Stimulated activated CD8-positive, alpha-beta memory T cell treated with anti-CD3 and anti-CD28 coated beads, Interleukin-7, amount 100 ng/mL, for 4 hours (primary cell): Measurements from ENCODE around the gene ANKH.

Source experiments
- DNase-seq, 2 donors: peaks; one replicate each; pipeline ENCODE4 v3.0.0-alpha.2; 2020; ENCODE audit warnings: low read depth in 2 of 2

The ANKH gene

DNA sequence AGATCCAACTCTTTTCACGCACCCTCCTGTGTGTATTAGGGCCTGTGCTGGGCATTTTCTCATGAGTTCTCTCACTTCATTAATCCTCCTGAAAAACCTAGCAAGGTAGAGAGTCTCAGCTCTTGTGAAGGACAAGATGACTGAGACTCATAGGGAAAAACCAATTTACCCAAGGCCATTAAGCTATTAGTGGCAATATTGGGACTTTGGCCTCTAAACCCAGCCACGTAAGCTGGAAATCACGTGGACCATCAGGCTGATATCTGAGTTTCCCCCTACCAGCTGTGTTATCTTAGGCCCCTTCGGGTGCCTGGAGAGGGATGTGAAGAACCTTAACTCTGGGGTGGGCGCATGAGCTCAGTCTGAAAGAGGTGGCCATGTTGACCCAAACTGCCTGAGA, 80.7 kb downstream of the ANKH start:
- DNase-seq: no peak

GRCh38 chr5:14790220-14790619, 81.4 kb downstream of the ANKH start:
- DNase-seq: no peak

- no peak for DNase-seq
These were observed 83.6 kb downstream of the ANKH start for GRCh38 chr5:14787801-14788579.

DNA sequence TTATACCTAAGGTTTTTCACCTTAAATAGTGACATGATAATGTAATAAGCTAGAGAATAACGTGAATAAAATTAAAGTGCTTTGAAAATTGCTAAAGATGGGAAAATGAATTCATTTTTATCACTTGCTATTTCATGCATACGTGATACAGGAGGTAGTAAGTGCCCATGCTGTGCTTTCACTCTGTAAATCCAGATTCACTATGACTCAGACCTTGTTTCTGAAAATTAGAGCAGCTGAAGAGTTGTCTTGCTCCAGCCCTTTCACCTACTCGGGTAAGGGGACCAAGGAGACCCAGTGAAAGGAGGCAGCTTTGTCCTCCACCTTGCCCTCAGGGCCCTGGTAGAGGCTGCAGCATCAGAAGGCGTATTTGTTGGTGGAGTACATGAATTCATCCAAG, 87.9 kb downstream of the ANKH start:
- no peak for DNase-seq

DNA sequence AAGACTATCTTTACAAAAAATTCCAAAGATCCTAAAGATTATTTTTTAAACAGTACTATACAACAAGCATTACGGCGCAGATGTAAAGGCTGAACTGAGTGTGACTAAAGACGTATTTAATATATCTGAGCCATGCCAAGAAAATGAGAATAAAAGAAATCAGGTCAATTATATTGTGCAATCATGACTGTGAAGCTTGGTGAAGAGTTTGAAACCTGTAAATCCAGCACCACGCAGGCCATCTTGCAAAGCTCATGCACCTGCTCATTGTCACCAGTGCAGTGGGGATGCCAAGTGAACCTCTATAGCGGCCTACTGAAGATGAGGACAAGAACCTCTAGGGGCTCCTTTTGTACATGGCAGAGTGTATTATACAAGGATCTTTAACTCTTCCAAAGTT, 89.0 kb downstream of the ANKH start:
- no peak for DNase-seq

- no peak for DNase-seq
These were observed 90.5 kb downstream of the ANKH start for GRCh38 chr5:14781106-14781505.

GRCh38 chr5:14779975-14780374, 91.6 kb downstream of the ANKH start:
- no peak for DNase-seq

GRCh38 chr5:14778792-14779070, 92.8 kb downstream of the ANKH start:
- no peak for DNase-seq

DNA sequence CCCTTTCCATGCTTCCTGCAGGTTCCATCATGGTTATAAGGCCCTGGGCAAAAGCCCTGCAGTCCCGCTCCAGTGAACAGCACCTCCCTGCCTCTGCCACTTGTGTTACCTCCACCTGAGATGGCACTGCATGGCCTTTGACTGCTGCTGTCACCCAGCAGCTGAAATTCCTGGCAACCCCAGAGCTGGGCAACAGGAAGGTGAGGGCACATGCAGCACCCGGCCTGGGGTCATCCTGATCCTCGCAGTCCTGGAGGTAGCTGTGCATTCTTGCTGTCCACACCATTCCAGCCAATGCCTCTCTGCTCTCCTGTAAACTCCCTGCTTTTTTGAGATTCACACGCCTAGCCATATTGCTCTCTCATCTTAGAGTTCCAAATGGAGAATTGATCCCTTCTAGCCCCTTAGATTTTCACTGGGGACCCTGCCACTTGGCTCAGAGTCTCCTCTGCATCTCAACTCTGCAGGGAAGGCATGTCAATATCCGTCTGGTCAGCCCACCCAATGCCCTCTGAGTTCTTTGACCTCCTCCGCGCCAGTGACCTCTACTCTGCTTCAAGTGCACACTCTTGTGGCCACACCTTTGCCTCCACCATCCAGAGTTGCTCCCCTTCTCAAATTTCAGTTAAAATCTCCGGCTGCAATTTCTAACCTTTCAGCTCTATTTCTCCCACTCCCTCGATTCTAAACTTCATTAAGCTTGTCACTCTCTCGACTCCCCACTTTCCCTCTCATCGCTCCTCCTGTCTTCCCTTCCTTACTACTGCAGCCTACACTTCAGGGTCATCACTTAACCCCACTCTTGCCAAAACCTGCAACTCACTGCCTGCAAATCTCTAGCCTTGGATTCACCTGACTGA, 93.4 kb downstream of the ANKH start:
- DNase-seq: no peak

- no peak for DNase-seq
These were observed 94.4 kb downstream of the ANKH start for GRCh38 chr5:14777187-14777586.

DNA sequence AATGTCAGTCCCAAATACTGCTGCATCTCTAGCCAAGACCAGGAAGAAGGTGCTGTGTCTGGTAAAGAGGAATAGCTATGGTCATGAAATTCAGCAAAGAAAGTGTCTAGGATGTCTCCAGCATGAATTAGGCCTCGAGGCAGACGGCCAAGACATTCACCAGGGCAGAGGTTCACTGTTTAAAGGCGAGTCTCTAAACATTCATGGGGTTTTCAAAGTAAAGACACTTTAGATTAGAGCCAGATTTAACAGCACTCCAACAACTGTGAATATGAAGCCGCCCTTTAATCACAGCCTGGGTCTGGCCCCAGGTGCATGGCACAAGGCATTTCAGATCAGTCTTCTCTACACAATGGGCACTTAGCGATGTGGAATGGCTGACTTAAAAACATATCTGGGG, 95.0 kb downstream of the ANKH start:
- no peak for DNase-seq

GRCh38 chr5:14775857-14776256, 95.7 kb downstream of the ANKH start:
- no peak for DNase-seq

DNA sequence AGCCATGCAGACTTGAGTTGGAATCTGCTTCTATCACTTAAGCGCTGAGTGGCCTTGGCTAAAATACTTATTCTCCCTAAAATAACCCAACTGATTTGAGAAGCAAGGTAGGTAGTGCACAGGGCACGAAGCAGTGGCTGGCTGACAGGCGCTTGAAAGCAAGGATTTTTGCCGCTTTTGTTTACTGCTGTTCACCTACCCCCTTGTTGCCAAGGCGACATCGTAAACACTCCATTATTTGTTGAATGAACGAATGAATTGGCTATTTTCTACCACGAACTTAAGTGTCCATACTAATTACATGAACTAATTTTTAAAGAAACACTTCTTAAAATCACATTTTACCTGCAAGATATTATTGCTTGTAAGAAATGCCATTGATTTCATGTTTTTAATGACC, 98.0 kb downstream of the ANKH start:
- DNase-seq: no peak

DNA sequence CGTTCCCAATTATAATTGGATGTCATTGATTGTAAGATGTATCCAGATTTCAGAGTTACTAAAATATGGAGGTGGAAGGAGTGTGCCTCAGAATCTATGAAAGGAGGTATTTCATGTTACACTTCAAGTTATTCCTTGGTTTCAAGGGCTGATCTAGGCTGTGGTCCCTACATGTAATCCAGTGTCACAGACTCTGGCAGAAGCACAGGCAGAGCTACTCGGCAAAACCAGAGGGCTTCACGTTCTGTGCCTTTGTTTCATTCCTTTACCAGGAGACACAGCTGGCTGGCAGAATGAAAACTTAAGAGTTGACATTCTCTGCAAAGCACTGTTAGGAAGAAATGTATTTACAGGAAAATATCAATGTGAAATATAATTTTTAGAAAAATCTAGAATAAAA, 99.6 kb downstream of the ANKH start:
- DNase-seq: no peak

- DNase-seq: no peak
These were observed 100.4 kb downstream of the ANKH start for GRCh38 chr5:14771189-14771588.

DNA sequence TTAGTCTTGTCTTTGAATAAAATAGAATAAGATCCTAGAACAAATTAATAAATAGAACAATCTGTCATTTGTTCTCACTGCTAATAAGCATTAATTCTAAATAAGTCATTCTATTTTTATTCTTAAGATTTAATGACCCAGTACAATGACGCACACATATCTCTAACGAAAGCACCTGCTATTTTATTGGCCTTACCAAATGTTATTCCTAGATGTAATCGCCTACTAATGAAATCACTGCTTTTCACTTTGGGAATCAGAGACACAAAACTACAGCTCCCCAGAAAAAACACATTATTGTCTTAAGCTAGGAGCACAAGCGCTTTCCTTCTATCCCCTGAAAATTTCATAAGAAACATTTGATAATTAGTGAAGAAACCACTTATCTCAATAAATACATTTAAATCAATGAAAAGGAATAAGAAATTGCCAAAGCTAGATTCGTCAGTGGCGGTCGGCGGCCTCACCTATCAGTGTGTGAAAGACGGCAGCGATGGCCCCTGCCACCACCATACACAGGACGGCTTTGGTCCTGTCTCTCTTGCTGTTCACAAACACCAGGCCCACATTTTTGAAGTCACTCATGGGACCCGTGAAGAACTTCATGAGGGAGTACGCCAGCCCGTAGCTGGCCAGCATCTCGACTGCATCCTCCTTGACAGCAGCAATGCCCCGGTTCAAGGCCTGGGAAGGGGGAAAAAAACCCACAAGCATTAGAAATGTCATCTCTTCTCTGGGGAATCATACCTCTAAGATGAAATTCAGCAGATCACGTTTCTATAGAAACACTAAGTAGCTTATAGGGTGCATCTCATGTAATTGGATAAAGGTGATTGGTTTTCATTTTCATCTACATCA, 102.8 kb downstream of the ANKH start:
- no peak for DNase-seq

DNA sequence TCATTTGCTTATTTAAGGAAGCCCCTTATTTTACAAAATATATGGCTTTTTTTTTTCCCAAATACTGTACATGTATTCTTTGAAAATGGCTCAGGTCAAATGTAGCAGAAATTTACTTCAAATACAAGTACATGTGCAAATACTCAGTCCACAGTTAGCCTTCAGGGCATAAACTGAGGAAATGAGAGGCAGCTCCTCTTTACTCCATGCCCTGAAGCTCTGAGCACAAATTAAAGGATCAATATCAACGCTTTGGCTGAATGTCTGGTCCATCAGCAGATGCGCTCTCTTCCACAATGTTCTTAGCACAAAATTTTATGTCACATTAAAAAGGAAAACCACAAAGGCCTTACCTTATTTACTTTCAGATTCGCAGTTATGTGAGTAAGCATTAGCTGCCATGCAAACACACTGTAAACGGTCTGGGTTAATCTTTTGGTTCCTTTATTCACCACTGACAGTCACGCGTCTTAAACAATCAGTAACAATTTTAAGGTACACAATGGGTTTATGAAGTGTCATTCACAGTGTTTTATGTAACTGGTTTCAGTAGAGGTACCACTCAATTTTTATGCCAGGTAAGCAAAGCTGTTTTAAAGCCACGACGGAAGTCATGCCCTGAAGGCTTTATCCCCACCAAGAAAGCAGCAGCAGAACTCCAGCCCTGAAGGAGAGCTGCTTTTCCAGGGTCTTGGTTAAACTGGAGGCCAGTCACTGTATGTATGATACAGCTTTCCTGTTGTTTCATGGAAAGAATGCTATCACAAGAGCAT, 103.7 kb downstream of the ANKH start:
- DNase-seq: no peak

DNA sequence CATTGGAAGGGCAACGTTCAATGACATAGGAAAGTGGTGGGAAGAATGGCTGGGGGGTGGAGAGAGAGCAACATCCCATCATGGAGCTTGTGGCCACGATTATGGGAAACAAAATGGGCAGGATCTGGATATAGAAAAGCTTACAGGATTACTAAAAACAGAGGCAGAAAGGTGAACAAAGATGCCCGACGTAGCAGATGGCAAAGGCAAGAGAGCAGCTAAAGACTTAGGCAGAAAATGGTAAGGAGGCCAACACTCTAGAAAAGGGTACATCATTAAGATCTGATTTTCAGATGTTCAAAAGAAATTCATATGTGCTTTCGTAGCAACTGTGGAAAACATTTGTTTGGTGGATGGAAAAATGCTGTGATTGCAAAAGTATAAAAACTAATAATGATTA, 104.5 kb downstream of the ANKH start:
- DNase-seq: no peak

DNA sequence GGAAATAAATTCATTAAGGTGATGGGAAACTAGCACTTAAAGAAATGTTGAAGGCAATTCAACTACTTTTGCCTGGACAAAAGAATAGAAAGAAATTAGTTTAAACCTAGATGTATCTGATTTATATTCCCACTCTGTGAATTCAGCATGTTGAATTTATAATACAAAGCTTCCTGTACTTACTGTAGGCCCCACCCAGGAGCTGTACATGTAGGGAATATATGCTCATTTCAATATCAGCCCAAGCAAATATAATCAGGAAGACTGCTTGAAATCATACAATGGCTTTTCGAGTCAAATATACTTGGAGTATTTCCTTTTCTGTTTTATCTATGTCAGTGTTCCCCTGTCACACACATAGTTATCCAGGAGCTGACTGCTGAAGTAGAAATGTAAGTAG, 105.0 kb downstream of the ANKH start:
- DNase-seq: no peak

DNA sequence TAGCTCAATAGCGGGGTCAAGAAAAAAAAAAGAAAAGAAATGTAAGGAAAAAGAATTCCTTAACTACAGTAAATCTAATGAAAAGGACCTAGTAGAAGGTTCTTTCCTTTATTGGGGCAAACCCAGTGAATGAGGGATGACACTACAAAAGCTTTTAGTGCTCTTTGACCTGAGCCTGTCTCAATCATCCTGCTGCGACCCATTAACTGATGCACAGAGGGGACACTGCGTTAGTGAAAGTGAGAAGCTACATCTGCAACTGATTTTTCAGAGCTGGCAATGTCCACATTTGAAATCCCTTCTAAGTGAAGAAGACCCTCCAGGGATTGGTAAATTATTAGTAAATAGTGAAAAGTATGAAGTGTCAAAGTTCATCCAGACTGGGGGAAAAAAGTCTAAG, 106.0 kb downstream of the ANKH start:
- DNase-seq: no peak

DNA sequence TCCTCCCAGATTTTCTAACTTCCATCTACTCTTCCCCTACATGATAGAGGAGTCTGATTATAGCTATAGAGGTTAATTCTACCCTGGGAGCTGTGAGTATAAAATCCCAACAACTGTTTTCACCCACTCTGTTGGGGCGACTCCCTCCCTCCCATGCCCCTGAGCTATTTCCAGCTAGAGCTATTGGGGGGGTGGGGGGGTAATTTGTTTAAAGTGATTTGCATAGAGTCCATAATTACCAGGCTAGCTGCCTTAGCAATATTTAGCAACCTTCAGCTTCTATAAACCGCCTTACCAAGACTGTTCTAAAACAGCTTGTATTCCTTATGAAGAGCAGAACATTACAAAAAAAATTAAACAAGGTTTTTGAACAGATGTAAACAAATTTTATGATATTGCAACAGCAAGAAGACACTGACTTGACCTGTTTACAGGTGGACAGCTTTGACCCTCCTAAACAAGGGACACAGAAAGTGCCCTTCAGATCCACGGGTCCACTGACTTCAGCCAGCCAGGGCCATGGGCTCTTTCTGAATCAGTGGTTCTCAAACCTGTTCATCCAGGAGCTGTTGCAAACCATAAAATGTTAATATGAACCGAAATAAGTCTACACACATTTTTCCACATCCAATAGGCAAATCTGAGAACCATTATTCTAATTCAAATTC, 108.9 kb downstream of the ANKH start:
- DNase-seq: no peak
